GM23338 (cell line): ENCODE measurements around the gene PINK1. TPM values are rescaled to one million over a fixed set of nuclear protein-coding genes. Genes with fewer than 3 reads are reported as not detected.

Experiments
- CREB1 ChIP-seq: fragments of 250-450 bp; sonication (Bioruptor Pico); IDR thresholded peaks from 2 replicates; pipeline ENCODE4 v1.5.0; 2020; ENCODE audit warnings: low read depth, mild to moderate bottlenecking, moderate library complexity
- POLR2AphosphoS5 ChIP-seq: IDR thresholded peaks from 2 replicates; pipeline ENCODE4 v1.6.1; 2016; ENCODE audit warnings: antibody characterized with exemption, low read depth
- STAT1 ChIP-seq: IDR thresholded peaks from one replicate; pipeline ENCODE4 v1.6.1; 2016; ENCODE audit warnings: antibody characterized with exemption; ENCODE audit not compliant: unreplicated experiment
- ZNF114 ChIP-seq: fragments of 250-450 bp; sonication (Bioruptor Pico); IDR thresholded peaks from 2 replicates; pipeline ENCODE4 v1.5.0; 2020; ENCODE audit warnings: mild to moderate bottlenecking, moderate library complexity
- ZNF331 ChIP-seq: fragments of 250-450 bp; sonication (Bioruptor Pico); IDR thresholded peaks from 2 replicates; pipeline ENCODE4 v1.5.0; 2020; ENCODE audit warnings: low read depth, mild to moderate bottlenecking, moderate library complexity
- polyA plus RNA-seq: library from polyadenylated mRNA; unstranded; fragments of >200 nt; fragmentation: Nextera tagmentation; extraction: Ambion mirVana; gene quantifications from 2 replicates; pipeline ENCODE4 v1.2.1, GENCODE V29; 2016
- total RNA-seq: library from RNA; depleted of rRNA; stranded (reverse); fragments of >200 nt; shearing (Covaris generic); gene quantifications from 2 replicates; pipeline ENCODE4 v1.2.3, GENCODE V29; 2014
- TF ChIP-seq, protein P1 (sequence below): fragments of 250-450 bp; sonication (Bioruptor Pico); IDR thresholded peaks from 2 replicates; pipeline ENCODE4 v1.5.0; 2020; ENCODE audit warnings: mild to moderate bottlenecking, moderate library complexity
- TF ChIP-seq, protein P2 (sequence below): IDR thresholded peaks from one replicate; pipeline ENCODE4 v1.6.1; 2018; ENCODE audit warnings: antibody characterized with exemption; ENCODE audit not compliant: unreplicated experiment
- TF ChIP-seq, protein P3 (sequence below): IDR thresholded peaks from 2 replicates; pipeline ENCODE4 v1.6.1; 2016; ENCODE audit warnings: antibody characterized with exemption

PINK1 gene
- total and polyA plus RNA-seq, 2 experiments from 2014 or later = 20.8 to 42.7 TPM

DNA sequence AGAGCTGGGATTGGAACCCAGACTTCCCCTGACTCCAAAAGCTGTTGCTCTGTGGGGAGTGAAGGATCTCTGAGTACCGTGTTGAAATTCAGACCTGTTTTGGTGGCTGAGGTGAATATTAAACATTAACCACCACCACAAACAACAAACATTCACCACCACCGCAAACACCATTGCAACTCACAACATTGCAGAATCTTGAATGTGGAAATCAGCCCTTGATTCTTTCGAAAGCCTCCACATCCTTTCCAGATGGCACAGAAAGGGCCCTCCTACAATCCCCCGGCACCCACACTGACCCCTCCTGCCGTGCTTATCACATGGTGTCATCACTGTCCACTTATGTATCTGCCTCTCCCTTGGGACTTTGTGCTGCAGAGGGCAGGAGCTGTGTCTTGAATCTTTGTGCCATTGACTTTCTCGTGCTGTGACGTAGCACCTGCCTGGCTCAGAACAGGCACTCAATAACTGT, 42.9 kb upstream of the PINK1 start (continued):
- TF ChIP-seq, protein P1, sequence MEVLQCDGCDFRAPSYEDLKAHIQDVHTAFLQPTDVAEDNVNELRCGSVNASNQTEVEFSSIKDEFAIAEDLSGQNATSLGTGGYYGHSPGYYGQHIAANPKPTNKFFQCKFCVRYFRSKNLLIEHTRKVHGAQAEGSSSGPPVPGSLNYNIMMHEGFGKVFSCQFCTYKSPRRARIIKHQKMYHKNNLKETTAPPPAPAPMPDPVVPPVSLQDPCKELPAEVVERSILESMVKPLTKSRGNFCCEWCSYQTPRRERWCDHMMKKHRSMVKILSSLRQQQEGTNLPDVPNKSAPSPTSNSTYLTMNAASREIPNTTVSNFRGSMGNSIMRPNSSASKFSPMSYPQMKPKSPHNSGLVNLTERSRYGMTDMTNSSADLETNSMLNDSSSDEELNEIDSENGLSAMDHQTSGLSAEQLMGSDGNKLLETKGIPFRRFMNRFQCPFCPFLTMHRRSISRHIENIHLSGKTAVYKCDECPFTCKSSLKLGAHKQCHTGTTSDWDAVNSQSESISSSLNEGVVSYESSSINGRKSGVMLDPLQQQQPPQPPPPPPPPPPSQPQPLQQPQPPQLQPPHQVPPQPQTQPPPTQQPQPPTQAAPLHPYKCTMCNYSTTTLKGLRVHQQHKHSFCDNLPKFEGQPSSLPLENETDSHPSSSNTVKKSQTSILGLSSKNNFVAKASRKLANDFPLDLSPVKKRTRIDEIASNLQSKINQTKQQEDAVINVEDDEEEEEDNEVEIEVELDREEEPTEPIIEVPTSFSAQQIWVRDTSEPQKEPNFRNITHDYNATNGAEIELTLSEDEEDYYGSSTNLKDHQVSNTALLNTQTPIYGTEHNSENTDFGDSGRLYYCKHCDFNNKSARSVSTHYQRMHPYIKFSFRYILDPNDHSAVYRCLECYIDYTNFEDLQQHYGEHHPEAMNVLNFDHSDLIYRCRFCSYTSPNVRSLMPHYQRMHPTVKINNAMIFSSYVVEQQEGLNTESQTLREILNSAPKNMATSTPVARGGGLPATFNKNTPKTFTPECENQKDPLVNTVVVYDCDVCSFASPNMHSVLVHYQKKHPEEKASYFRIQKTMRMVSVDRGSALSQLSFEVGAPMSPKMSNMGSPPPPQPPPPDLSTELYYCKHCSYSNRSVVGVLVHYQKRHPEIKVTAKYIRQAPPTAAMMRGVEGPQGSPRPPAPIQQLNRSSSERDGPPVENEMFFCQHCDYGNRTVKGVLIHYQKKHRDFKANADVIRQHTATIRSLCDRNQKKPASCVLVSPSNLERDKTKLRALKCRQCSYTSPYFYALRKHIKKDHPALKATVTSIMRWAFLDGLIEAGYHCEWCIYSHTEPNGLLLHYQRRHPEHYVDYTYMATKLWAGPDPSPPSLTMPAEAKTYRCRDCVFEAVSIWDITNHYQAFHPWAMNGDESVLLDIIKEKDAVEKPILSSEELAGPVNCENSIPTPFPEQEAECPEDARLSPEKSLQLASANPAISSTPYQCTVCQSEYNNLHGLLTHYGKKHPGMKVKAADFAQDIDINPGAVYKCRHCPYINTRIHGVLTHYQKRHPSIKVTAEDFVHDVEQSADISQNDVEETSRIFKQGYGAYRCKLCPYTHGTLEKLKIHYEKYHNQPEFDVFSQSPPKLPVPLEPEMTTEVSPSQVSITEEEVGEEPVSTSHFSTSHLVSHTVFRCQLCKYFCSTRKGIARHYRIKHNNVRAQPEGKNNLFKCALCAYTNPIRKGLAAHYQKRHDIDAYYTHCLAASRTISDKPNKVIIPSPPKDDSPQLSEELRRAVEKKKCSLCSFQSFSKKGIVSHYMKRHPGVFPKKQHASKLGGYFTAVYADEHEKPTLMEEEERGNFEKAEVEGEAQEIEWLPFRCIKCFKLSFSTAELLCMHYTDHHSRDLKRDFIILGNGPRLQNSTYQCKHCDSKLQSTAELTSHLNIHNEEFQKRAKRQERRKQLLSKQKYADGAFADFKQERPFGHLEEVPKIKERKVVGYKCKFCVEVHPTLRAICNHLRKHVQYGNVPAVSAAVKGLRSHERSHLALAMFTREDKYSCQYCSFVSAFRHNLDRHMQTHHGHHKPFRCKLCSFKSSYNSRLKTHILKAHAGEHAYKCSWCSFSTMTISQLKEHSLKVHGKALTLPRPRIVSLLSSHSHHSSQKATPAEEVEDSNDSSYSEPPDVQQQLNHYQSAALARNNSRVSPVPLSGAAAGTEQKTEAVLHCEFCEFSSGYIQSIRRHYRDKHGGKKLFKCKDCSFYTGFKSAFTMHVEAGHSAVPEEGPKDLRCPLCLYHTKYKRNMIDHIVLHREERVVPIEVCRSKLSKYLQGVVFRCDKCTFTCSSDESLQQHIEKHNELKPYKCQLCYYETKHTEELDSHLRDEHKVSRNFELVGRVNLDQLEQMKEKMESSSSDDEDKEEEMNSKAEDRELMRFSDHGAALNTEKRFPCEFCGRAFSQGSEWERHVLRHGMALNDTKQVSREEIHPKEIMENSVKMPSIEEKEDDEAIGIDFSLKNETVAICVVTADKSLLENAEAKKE (CRISPR knock-in tag) = no peak
- TF ChIP-seq ZNF331 (CRISPR knock-in tag) (no peak), CREB1 (no peak), POLR2AphosphoS5 (no peak), STAT1 (no peak), ZNF114 (CRISPR knock-in tag) (no peak)
- TF ChIP-seq, protein P2, sequence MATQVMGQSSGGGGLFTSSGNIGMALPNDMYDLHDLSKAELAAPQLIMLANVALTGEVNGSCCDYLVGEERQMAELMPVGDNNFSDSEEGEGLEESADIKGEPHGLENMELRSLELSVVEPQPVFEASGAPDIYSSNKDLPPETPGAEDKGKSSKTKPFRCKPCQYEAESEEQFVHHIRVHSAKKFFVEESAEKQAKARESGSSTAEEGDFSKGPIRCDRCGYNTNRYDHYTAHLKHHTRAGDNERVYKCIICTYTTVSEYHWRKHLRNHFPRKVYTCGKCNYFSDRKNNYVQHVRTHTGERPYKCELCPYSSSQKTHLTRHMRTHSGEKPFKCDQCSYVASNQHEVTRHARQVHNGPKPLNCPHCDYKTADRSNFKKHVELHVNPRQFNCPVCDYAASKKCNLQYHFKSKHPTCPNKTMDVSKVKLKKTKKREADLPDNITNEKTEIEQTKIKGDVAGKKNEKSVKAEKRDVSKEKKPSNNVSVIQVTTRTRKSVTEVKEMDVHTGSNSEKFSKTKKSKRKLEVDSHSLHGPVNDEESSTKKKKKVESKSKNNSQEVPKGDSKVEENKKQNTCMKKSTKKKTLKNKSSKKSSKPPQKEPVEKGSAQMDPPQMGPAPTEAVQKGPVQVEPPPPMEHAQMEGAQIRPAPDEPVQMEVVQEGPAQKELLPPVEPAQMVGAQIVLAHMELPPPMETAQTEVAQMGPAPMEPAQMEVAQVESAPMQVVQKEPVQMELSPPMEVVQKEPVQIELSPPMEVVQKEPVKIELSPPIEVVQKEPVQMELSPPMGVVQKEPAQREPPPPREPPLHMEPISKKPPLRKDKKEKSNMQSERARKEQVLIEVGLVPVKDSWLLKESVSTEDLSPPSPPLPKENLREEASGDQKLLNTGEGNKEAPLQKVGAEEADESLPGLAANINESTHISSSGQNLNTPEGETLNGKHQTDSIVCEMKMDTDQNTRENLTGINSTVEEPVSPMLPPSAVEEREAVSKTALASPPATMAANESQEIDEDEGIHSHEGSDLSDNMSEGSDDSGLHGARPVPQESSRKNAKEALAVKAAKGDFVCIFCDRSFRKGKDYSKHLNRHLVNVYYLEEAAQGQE = no peak
- TF ChIP-seq, protein P3, sequence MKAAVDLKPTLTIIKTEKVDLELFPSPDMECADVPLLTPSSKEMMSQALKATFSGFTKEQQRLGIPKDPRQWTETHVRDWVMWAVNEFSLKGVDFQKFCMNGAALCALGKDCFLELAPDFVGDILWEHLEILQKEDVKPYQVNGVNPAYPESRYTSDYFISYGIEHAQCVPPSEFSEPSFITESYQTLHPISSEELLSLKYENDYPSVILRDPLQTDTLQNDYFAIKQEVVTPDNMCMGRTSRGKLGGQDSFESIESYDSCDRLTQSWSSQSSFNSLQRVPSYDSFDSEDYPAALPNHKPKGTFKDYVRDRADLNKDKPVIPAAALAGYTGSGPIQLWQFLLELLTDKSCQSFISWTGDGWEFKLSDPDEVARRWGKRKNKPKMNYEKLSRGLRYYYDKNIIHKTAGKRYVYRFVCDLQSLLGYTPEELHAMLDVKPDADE = no peak
